Measurements from ENCODE around the gene UCKL1.

Gene UCKL1

DNA sequence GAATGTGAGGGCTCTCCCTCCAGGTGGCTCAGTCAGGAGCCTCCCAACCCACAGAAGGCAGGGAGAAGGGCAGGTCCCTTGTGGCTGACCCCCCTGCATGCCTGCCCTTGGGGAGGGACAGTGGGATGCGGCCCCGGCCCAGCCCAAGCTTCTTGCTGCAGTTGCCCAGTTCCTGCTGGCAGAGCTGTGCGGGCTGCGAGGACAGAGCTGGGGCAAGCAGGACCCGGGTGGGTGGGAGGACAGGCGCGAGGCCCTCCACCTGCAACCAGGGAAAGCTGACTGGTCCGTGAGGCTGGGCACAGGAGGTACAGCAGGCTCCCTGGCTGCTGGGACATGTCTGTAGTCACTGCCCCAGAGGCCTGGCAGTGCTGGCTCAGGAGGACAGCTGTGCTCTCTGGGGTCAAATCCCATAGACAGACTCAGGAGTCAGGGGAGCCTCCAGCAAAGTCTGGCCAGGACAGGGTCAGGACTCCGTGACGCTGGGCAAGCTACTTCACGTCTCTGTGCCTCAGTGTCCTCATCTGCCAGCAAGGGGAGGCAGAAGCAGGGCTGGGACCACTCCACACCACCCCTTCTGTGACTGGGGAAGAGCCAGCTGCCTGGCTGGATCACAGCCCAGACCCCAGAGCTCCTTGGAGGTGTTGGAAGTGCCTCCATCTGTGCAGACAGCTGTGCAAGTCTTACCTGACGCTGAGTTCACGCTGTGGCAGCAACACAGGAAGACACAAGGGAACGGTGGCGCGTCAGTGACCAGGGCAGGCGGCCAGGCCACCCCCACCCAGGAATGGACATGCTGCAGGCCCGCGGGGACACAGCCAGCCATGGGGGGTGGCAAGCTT lies 13.0 kb downstream of the UCKL1 start:
- no peak overlapping the region for H3K4me3 Mint-ChIP-seq
- H3K9me3 Mint-ChIP-seq = no peaks in the 10 kb centered on the region
- no peaks in the 10 kb centered on the region for H3K27me3 Mint-ChIP-seq
- no peaks in the 10 kb centered on the region for H3K36me3 Mint-ChIP-seq
- H3K4me1 Mint-ChIP-seq = peaks cover 22% of the 10 kb centered on the region
- H3K27ac Mint-ChIP-seq = no peak overlapping the region

DNA sequence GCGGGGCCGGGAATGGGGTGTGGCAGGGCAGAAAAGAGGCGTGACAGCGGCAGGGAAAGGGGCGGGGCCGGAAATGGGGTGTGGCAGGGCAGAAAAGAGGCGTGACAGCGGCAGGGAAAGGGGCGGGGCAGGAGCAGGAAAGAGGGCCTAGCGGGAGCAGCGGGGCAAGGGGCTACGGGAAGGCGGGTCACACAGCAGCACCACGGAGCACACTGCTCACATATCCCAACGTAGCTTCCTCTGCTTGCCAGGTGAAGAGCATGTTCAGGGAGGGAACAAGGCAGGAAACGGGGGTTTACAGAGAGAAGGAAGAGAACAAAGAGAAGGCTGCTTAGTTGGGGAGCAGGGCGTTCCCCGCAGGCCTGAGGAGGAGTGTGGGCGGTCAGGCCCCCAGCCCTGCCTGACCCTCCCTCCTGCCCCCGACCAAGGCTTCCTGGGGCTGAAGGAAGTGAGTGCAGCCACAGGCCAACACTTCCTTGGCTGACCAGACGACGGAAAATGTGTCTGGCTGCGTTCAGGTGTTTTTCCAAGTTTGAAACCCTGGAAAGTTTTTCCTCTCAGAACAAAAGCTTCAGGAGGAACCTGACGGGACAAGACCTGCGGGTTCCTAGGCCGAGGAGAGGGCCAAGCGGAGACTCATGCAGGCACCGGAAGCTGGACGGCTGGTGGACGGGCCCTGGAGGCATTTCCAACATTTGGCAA lies 13.8 kb downstream of the UCKL1 start:
- no peaks in the 10 kb centered on the region for H3K27me3 Mint-ChIP-seq
- peak overlapping the region; percentile 79 for H3K27ac Mint-ChIP-seq
- H3K4me1 Mint-ChIP-seq = peaks cover 14% of the 10 kb centered on the region
- peak overlapping the region; percentile 24 for H3K4me3 Mint-ChIP-seq
- H3K36me3 Mint-ChIP-seq = no peaks in the 10 kb centered on the region
- H3K9me3 Mint-ChIP-seq = no peaks in the 10 kb centered on the region

DNA sequence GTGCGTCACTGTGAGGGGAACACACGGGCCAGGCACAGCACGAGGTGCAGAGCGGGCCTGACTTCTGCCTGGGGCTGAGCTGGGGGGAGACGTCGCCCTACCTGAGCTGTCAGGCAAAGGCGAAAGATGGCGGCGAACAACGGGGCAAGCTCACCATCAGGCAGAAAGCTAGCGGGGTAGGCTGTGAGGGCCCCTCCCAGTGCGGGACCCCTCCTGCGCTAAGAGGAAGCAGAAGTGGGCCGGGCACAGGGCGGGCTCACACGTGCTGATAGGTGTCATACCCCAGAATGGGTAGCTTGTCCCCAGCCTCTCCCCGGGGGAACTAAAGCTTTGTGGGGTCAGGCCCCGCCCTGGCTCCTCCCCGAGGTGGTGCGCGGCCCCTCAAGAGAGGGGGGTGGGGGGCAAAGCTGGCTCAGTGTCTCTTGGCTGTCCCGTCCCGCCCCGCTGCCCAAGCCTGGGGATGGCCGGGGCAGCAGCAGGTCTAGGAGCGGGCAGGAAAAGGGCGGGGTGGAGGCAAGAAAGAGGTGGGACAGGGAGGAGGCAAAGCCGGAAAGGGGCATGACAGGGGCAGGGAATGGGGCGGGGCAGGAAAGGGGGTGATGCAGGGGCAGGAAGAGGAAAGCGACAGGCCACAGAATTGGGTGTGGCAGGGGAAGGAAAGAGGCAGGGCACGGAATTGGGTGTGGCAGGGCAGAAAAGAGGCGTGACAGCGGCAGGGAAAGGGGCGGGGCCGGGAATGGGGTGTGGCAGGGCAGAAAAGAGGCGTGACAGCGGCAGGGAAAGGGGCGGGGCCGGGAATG lies 14.7 kb downstream of the UCKL1 start:
- Mint-ChIP-seq H3K4me1 (peaks cover 8% of the 10 kb centered on the region), H3K9me3 (no peaks in the 10 kb centered on the region), H3K27me3 (no peaks in the 10 kb centered on the region), H3K27ac (peak overlapping the region; percentile 30), H3K4me3 (no peak overlapping the region), H3K36me3 (no peaks in the 10 kb centered on the region)

DNA sequence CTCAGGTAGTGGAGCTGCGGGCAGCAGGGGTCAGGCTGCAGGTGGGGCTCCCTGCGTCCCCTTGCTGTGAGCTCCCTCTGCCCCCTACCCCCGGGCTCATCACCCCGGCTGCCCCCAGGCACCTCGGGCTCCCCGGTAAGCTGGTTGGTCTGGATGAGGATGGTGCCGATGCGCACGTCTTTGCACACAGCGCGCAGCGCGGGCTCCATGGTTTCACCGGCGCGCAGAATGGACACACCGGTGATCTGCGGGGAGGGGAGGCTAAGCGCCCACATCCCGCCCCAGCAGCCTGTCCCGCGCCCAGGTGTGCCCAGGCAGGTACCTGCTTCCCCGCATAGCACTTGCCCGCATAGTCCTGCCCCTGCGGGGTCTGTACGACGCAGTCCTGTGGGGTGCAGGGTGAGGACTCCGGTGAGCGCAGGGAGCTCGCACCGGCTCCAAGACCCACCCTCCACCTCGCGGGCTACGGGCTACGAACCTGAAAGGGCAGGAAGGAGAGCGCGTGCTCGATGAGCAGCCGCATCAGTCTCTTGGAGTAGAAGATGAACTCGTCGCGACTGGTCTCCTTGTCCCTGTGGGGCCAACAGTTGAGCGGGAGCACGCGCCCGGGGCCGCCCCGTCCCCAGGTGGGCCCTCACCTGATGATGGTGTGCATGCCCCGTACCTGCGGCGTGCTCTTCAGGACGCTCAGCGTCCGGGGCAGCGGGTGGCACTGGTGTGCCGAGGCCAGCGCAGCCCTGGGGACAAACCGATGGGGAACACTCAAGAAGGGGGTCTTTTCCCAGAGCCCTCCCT lies 15.5 kb downstream of the UCKL1 start:
- H3K4me3 Mint-ChIP-seq = no peak overlapping the region
- H3K9me3 Mint-ChIP-seq = no peaks in the 10 kb centered on the region
- no peak overlapping the region for H3K27ac Mint-ChIP-seq
- peaks cover 8% of the 10 kb centered on the region for H3K4me1 Mint-ChIP-seq
- H3K27me3 Mint-ChIP-seq = no peaks in the 10 kb centered on the region
- no peaks in the 10 kb centered on the region for H3K36me3 Mint-ChIP-seq

DNA sequence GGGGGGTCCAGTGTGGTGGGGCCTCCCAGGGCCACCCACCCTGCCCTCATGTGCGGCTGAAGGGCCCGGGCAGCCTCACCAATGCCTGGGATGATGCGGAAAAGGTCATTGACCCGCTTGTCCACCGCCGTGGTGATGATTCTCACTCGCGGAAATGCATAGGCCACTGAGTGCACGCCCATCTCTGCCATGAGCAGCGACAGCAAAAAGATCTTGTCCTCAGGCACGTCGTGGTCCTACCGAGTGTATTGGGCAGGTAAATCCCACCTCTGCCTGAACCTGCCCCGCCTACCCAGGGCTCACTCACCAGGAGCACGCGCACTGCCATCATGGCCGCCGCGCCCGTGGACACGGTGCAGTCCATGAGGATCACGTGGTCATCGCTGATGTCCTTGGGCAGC lies 16.1 kb downstream of the UCKL1 start:
- Mint-ChIP-seq H3K9me3 (no peaks in the 10 kb centered on the region), H3K4me1 (peaks cover 8% of the 10 kb centered on the region), H3K27ac (no peak overlapping the region), H3K4me3 (no peak overlapping the region), H3K27me3 (no peaks in the 10 kb centered on the region), H3K36me3 (no peaks in the 10 kb centered on the region)

DNA sequence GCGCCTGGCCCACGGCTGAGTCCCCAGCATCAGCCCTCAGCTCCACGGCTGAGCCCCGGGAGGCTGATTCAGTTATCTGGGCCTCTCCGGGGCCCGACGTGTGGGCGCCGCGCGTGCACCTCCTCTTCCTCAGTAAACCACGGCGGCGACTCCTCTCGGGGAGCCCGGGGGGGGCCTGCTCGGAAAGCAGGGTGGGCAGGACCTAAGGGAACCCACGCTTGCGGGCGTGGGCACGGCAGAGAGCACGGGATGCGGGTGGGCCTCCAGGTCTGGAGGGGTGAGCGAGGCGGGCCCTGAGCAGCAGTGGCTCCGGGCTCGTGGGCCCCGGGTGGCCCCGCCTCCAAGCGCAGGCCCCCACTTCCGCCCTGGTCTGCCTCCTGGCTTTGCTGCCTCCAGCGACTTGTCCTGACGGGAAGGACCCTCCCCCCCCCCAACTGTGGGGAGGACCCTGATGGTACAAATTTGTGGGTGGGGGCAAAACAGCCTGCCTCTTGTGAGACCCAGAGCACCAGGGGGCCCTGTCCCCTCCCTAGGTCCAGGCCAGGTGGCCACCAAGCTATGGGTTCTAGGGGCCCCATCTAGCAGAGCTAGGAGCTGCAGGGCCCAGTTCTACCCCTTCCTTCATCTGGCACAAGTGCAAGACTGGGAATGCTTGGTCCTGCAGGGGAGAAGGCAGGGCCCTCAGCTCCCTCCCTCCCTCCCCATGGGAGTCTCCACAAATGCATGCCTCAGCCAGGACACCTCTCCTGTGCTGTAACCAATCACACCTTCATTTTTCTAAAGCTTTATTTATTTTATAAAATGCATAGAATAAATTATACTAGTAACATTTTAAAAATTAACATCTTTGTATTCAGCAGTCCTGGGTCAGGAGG lies 16.9 kb downstream of the UCKL1 start:
- H3K4me1 Mint-ChIP-seq = peaks cover 8% of the 10 kb centered on the region
- peaks cover 1% of the 10 kb centered on the region for H3K36me3 Mint-ChIP-seq
- no peak overlapping the region for H3K4me3 Mint-ChIP-seq
- no peak overlapping the region for H3K27ac Mint-ChIP-seq
- no peaks in the 10 kb centered on the region for H3K9me3 Mint-ChIP-seq
- H3K27me3 Mint-ChIP-seq = no peaks in the 10 kb centered on the region

DNA sequence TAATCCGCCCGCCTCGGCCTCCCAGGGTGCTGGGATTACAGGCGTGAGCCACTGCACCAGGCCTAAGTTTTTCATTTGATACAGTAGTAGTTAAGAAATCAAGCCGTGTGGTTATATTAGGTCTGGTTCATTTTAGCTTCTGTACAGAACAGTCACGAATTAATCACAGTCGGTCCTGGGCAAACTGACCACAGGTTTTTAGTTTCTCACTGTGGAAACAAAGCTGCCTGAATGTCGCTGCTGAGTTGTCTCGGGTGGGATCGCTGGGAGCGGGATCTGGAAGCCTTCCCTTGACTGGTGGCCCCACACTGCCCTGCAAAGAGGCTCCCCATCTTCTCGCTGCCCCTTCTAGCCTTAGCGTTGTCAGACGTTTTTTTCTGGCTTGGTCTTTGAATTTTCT lies 18.6 kb downstream of the UCKL1 start:
- Mint-ChIP-seq H3K36me3 (peaks cover 1% of the 10 kb centered on the region), H3K27me3 (no peaks in the 10 kb centered on the region), H3K9me3 (no peaks in the 10 kb centered on the region), H3K4me1 (peaks cover 8% of the 10 kb centered on the region), H3K4me3 (no peak overlapping the region), H3K27ac (no peak overlapping the region)

DNA sequence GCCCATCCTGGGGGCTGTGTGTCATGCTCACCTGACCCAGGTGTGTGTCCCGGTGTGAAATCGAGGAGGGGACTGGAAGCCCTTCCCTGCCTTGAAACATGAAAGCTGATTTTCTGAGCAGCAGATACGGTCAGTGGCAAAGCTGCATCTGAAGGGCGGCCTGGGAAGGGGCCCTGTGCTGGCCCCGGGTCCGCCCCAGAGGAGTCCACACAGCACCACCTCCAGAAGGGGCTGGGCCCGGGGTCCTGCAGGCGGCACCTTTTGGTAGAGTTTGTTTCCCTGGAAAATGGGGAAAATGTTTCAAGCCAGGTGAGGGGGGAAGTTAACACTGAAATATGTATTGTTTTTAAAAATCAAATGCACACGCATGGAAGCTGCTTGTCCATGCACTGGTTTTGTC lies 20.8 kb downstream of the UCKL1 start:
- Mint-ChIP-seq H3K36me3 (peaks cover 3% of the 10 kb centered on the region), H3K4me3 (no peak overlapping the region), H3K9me3 (no peaks in the 10 kb centered on the region), H3K27ac (no peak overlapping the region), H3K4me1 (no peaks in the 10 kb centered on the region), H3K27me3 (no peaks in the 10 kb centered on the region)

DNA sequence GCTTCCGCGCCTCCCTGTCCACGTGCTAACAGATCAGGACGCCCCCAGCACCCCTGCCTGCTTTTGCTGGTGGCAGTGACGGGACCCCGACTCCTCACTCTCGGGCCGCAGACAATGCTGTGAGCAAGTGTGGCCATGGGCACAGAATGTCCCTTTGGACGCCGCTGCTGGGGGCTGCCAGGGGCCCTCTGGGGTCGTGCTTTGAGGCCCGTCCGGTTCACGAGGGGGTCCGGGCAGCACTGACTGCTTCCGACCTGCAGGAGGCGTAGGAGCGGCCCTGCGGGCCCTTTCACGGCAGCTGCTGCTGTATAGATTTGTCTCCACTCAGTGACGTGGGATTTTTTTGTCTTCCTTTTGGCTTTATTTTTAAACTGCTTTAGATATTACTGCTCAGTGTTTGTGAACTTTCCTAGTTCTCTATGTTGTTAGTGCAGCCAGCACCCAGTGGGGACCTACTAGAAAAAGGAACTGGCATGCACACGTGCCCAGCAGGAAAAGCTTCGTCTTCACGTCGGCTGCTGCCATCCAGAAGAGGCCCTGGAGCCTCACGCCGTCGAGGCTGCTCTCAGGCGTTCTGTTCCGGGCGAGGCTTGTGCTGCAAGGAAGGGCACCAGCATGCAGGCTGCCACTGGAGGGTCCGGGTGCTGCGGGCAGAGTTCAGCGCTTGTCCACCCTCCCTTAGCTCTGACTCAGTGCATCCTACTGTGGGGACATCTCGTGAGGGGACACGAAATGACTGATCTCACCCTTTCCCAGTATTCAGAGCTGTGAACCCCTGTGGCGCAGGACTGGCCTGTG lies 21.7 kb downstream of the UCKL1 start:
- Mint-ChIP-seq H3K4me1 (no peaks in the 10 kb centered on the region), H3K4me3 (no peak overlapping the region), H3K9me3 (no peaks in the 10 kb centered on the region), H3K27ac (no peak overlapping the region), H3K36me3 (peaks cover 6% of the 10 kb centered on the region), H3K27me3 (no peaks in the 10 kb centered on the region)

DNA sequence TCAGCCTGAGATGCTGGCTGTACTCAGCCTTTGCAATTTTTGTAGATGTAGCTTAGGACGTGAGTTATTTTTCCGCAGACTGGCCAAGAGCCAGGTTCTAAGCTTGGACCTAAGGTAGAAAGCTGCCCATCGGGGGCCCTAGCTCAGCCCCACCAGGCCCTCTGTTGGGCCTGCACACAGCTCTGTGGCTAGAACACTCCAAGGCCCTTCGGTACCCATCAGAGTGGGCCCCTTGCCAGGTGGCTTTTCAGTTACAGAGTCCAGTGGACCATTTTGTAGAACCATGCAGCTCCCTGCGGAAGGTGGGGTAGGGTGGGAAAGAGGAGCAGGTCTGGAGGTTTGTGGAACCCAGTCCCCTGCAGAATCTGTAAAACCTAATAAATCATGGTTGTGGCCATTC lies 22.6 kb downstream of the UCKL1 start:
- Mint-ChIP-seq H3K27me3 (no peaks in the 10 kb centered on the region), H3K36me3 (peaks cover 6% of the 10 kb centered on the region), H3K4me3 (no peak overlapping the region), H3K4me1 (no peaks in the 10 kb centered on the region), H3K27ac (no peak overlapping the region), H3K9me3 (no peaks in the 10 kb centered on the region)

DNA sequence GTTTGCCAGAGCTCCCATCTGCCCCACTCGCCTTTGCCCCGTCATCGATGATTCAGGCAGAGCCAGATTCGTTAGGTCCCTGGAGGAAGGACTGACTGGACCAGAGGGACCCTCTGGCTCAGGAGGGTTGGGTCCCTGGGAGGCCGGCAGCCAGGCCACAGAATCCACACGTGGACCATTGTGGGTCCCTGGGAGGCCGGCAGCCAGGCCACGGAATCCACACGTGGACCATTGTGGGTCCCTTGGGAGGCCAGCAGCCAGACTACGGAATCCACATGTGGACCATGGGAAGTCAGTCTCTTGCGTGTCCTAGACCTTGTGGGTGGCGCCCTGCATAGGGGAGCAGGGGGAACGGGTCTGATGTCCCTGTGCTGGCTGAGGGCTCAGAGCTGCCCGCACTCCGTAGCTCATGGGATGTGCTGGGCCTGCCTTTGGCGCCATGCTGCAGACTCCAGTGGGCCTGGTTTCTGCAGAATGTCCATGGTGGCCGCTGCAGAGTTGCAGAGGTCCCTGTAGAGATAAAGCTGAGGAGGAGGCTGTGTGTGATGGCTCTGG lies 23.5 kb downstream of the UCKL1 start:
- Mint-ChIP-seq H3K27me3 (no peaks in the 10 kb centered on the region), H3K36me3 (peaks cover 6% of the 10 kb centered on the region), H3K4me1 (no peaks in the 10 kb centered on the region), H3K9me3 (no peaks in the 10 kb centered on the region), H3K4me3 (no peak overlapping the region), H3K27ac (no peak overlapping the region)

DNA sequence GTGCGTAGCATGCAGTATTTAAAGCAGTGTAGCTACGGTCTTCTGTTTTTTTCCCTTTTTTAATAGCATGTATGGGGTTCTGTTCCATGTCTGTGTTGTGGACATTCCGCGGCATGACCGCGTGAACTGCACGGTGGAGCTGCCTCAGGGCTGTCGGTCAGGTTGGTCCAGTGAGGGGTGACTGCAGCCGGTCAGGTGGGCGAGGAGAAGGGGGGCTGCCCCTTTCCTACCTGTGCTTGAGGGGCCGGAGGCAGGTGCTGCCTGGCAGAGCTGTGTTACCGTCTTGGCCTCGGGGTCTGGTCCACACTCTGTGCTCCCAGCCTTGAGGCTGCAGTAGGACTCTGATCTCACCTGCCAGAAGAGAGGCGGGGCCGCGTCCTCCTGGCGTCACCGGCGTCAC lies 24.5 kb downstream of the UCKL1 start:
- H3K36me3 Mint-ChIP-seq = peaks cover 6% of the 10 kb centered on the region
- H3K27me3 Mint-ChIP-seq = no peaks in the 10 kb centered on the region
- no peaks in the 10 kb centered on the region for H3K9me3 Mint-ChIP-seq
- H3K4me1 Mint-ChIP-seq = no peaks in the 10 kb centered on the region
- H3K27ac Mint-ChIP-seq = no peak overlapping the region
- H3K4me3 Mint-ChIP-seq = no peak overlapping the region

DNA sequence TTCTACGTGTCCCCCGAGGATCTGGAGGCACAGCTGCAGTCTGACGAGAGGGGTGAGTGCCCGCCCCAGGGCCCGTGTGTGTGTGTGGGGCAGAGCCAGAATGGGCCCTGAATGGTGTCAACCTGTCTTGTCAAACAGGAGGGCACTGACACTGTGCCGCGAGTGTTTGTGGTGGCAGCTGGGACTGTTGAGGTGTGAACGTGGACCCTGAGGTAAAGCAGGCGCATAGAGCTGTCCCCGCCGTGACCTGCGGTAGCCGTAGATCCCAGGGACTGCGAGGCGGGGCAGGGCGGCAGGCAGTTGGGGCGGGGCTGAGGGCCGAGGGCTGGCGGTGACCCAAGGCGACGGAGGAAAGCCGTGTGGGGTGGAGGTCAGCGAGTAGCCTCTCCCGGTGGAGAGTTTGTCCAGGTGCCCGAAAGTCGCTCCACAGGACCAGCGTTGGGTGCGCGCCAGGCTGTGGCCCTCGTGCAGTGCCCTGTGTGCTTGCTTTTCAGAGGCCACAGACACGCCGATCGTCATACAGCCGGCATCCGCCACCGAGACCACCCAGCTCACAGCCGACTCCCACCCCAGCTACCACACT lies 25.2 kb downstream of the UCKL1 start:
- no peak overlapping the region for H3K27ac Mint-ChIP-seq
- H3K4me3 Mint-ChIP-seq = no peak overlapping the region
- no peaks in the 10 kb centered on the region for H3K9me3 Mint-ChIP-seq

More for the DNA sequence above, 25.2 kb downstream of the UCKL1 start:
- H3K27me3 Mint-ChIP-seq = no peaks in the 10 kb centered on the region
- H3K4me1 Mint-ChIP-seq = peaks cover 4% of the 10 kb centered on the region
- H3K36me3 Mint-ChIP-seq = peaks cover 9% of the 10 kb centered on the region

Measured in activated naive CD4-positive, alpha-beta T cell treated with anti-CD3 and anti-CD28 coated beads, Interleukin-2, amount 50 U/mL, for 24 hours (primary cell).